ENCODE measurements around the gene TMEM97.
A peak's percentile ranks its signal among the peaks of the same experiment; 100 is the strongest.

- peak; percentile 86 for TF ChIP-seq POLR2A (IDR thresholded peaks at IDR 0.05; ENCODE audit: low read length)
- no peak for TF ChIP-seq GATA1 (IDR thresholded peaks at IDR 0.05; ENCODE audit: low read depth, low read length)
These were observed at the start of gene TMEM97 for GRCh38 chr17:28318759-28319597.

Measured in erythroblast (primary cell).